ENCODE results near the gene KIF21B.
A peak's percentile ranks its signal among the peaks of the same experiment; 100 is the strongest.

Gene KIF21B

GRCh38 chr1:200991097-200991614 is 32.4 kb downstream of the KIF21B start:
- no peak for DNase-seq

- no peak for DNase-seq
These were observed 33.4 kb downstream of the KIF21B start for GRCh38 chr1:200990114-200990513.

GRCh38 chr1:200989337-200989736 is 34.2 kb downstream of the KIF21B start:
- no peak for DNase-seq

- no peak for DNase-seq
These were observed 34.8 kb downstream of the KIF21B start for GRCh38 chr1:200988693-200989092.

GRCh38 chr1:200985481-200985880 is 38.0 kb downstream of the KIF21B start:
- no peak for DNase-seq

- no peak for DNase-seq
These were observed 40.4 kb downstream of the KIF21B start for GRCh38 chr1:200983035-200983561.

- DNase-seq = no peak
These were observed 41.2 kb downstream of the KIF21B start for GRCh38 chr1:200982071-200982945.

GRCh38 chr1:200981278-200981677 is 42.2 kb downstream of the KIF21B start:
- no peak for DNase-seq

- DNase-seq = no peak
These were observed 42.6 kb downstream of the KIF21B start for GRCh38 chr1:200980873-200981272.

GRCh38 chr1:200980452-200980772 is 43.1 kb downstream of the KIF21B start:
- no peak for DNase-seq

GRCh38 chr1:200979574-200980451 is 43.7 kb downstream of the KIF21B start:
- peak; percentile 81 for DNase-seq

- no peak for DNase-seq
These were observed 46.3 kb downstream of the KIF21B start for GRCh38 chr1:200977071-200977754.

GRCh38 chr1:200976634-200977033 is 46.9 kb downstream of the KIF21B start:
- DNase-seq = peak; percentile 2

GRCh38 chr1:200975458-200975857 is 48.1 kb downstream of the KIF21B start:
- DNase-seq = peak; percentile 2

GRCh38 chr1:200974711-200975110 is 48.8 kb downstream of the KIF21B start:
- DNase-seq = no peak

GRCh38 chr1:200973937-200974657 is 49.4 kb downstream of the KIF21B start:
- DNase-seq = no peak

- no peak for DNase-seq
These were observed 50.4 kb downstream of the KIF21B start for GRCh38 chr1:200972985-200973742.

GRCh38 chr1:200971955-200972711 is 51.4 kb downstream of the KIF21B start:
- peak; percentile 77 for DNase-seq

- peak; percentile 3 for DNase-seq
These were observed 52.0 kb downstream of the KIF21B start for GRCh38 chr1:200971428-200971903.

- no peak for DNase-seq
These were observed 52.6 kb downstream of the KIF21B start for GRCh38 chr1:200970771-200971427.
